DMS79 (cell line): Measurements from ENCODE around the gene KCNS1.
"Not testable (repeated sequence)": the region's sequence is repeated elsewhere in the genome, so short reads cannot be mapped to it uniquely, and the experiment has no call there.

Source experiments
- DNase-seq: peaks from one replicate; lab custom pipeline; 2025; lab: John Stamatoyannopoulos, UW

KCNS1 gene, protein sequence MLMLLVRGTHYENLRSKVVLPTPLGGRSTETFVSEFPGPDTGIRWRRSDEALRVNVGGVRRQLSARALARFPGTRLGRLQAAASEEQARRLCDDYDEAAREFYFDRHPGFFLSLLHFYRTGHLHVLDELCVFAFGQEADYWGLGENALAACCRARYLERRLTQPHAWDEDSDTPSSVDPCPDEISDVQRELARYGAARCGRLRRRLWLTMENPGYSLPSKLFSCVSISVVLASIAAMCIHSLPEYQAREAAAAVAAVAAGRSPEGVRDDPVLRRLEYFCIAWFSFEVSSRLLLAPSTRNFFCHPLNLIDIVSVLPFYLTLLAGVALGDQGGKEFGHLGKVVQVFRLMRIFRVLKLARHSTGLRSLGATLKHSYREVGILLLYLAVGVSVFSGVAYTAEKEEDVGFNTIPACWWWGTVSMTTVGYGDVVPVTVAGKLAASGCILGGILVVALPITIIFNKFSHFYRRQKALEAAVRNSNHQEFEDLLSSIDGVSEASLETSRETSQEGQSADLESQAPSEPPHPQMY

DNA sequence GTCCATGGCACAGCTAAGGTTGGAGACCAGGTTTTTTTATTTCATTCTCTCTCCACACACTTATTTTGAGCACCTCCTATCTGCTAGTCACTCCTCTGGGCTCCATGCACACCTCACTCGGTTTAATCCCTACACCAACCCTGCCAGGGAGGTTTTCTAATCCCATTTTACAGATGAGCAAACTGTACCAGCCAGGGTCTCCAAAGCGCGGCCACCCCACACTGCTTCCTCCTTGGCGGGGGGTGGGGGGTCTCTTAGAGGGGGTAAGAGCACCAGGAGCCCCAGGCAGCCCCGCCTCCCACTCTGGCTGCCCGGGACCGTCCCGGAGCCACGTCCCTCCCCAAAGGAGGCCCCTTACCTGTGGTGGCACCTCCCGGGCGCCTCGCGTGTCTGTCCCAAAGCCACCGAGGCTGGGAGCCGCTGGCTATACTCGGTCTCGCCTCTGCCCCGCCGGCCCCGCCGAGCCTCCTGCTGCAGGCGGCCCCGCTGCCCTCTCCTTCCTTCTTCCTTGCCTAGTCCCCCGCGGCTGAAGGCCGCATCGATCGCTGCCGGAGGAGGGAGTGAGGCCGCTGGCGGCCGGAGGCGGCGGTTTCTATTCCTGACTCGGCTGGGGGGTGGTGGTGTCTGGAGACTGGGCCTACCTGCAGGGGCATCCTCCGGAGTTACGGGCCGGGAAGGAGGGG, at the start of gene KCNS1:
TSS of gene KCNS1 (minus strand) at position 565 of the 683 bp plus-strand sequence. CDS start 1,891 bp downstream, outside the sequence.
- DNase-seq, result no peak

DNA sequence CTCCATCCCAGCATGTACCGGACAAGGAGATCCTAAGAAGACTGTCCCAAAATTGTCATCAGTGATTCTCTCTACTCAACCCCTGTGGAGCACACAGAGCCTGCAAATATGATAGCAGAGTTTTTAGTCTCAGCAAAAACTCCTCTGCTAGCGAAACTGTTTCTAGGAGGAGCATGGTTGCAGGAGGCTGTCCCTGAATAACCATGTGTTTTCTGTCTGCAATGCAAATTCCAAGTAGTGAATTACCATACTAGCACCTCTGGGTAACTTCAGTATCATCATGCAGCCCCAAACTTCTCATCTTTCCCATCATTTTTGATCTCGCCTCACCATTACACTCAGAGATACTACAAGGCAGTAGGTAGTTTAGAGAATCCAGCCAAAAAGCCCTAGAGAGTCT, 48.1 kb upstream of the KCNS1 start:
- DNase-seq, result no peak

DNA sequence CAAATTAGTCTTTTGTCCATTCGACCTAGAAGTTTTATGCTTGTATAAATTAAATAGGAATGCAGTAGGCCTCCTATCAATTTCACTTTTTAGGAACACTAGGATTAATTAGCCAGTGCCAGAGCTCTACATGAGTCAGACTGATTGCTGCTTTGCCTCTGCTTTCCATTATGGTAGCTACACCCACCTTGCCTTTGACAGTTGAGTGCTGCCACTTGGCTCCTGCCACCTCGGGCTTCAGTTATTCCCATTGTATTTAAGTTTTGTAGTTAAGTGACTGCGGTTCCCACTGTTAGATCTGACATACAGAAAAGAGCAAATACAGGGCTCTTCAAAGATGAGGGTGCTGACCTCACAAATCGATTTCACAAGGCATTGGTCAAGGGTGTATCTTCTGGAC, 39.9 kb upstream of the KCNS1 start:
- no peak for DNase-seq

DNA sequence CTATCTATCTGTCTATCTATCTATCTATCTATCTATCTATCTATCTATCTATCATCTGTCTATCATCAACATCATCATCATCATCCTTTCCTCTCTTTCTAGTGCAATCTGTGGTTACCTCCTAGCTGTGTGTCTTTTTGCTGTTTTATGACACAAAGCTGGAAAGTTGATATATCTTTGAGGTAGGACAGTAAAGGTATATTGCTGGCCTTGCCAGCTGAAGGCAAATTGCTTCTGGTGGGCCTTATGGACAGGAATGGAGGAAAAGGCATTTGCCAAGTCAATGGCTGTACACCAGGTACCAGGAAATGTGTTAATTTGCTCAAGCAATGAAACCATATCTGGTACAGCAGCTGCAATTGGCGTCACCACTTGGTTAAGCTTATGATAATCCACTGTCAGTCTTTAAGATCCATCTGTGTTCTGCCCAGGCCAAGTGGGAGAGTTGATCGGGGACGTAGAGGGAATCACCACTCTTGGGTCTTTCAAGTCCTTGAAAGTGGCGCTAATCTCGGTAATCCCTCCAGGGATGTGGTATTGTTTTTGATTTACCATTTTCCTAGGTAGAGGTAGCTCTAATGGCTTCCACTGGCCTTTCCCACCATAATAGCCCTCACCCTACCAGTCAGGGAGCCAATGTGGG, 38.9 kb upstream of the KCNS1 start:
- not testable (repeated sequence) for DNase-seq

DNA sequence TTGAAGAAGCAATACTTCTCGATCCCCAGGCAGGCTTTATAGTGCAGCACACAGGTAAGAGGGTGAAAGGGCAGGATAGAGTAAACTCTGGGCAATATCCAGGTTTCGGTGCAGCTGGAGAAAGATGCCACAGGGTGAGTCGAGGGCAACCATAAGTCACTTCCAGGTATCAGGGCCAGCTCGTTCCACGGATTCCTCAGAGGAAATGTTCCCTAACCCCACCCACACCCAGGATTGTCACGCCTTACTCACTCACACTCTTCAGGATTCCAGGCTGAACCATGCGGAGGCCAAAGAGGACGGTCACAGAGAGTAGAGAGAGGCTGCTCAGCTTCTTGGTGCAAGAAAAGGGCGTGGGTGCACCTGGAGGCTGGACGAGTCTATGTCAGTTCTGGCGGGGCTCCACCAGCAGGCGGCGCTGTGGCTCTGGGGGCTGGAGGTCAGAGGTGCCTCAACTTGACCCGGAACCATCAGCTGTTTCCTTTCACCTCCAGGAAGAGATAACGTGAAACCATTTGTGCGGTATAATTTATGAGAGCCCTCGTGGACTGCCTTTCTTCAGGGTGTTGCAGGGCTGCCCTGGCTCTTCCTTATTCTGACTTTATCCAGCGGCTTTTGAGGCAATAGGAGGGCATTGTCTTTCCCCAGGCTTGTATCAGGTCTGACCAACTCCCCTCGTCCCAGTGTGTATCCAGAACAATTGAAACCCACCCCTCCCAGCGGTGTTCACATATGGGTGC, 37.8 kb upstream of the KCNS1 start:
- no peak for DNase-seq

DNA sequence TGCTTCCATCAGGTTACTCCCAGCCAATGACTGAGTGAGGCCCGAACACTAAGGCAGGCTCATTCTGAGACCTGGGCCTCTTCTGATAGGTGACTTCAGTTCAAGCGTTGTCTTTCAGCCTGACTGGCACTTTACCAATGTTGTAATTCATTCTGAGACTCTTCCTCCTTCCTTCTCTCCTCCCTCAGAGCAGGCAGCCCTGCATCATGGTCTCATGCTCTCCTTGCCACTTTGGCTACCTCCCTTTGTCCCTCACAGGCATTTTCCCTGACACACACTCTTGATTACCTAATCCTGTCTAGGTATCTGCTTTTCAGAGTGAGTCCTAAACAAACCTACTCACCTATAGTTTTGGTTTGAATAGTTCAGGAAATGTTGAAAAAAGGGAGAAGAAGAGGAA, 36.0 kb upstream of the KCNS1 start:
- DNase-seq, result no peak

DNA sequence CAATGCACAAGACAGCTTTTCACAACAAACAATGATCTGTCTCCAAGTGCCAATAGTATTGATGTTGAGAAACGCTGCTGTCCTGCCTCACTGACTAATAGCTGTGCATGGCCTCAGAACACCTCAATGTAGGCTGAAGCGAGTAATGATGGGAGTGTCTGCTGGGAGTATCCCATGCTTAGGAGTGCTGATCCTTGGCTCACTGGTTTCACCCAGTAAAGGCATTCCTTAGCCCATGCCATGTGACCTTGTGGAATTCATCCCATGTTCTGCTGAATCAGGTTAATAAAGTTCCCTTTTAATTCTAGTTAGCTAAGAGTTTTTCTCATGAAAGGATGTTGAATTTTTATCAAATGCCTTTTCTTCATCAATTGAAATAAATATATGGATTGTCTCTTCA, 27.2 kb upstream of the KCNS1 start:
- no peak for DNase-seq

DNA sequence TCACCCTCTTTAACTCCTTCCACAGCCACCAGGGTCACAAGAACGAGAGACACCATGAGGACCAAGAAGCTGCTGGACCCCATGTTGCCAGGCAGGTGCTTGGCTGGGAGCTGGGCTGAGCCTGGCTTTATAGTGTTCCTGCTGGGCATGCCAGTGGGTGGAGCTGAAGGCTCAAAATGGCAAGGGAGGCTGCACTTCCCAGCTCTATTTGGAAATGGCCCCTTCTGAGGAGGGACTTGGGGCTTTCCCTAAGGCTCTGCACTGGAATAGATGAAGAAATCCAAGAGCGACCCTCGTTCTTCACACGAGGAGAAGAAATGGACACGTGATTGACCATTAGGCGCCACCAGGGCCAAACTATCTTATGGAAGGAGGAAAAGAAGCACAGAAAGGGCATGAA, 23.4 kb upstream of the KCNS1 start, which contains the start of gene WFDC12:
TSS of gene WFDC12 (minus strand) at position 101 of the 400 bp plus-strand sequence. CDS start at position 83, 18 bp downstream.
- DNase-seq, result no peak

DNA sequence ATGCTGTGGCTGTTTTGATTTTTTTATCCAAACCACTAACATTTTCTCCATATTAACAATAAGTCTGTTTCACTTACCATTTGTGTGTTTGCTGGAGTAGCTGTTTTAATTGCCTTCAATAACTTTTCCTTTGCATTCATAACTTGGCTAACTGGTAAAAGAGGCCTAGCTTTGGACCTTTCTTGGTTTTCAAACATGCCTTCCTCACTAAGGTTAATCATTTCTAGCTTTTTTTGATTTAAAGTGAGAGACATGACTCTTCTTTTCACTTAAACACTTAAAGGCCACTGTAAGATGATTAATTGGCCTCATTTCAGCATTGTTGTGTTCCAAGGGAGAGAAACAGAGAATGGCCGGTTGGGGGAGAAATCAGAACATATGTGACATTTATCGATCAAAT, 20.5 kb upstream of the KCNS1 start:
- DNase-seq, result no peak

DNA sequence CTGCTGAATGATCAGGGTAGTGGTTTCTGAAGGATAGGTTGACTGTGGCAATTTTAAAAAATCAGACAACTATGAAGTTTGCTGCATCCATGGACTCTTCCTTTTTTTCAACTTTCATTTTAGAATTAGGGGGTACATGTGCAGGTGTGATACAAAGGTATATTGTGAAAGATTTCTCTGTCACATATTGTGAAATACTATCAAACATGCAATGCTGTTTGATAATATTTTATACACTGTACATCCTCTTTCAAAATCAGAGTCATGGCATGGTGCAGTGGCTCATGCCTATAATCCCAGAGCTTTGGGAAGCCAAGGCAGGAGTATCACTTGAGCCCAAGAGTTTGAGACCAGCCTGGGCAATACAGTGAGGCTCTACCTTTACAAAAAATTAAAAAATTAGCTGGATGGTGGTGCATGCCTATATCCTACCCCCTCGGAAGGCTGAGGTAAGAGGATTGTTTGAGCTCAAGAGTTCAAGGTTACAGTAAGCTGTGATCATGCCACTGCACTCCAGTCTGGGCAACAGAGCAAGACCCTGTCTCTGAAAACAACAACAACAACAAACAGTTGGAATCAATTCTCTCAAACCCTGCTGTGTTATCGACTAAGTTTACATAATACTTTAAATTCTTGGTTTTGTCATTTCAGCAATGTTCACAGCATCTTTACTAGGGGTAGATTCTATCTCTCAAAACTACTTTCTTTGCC, 18.8 kb upstream of the KCNS1 start:
- DNase-seq, result no peak

DNA sequence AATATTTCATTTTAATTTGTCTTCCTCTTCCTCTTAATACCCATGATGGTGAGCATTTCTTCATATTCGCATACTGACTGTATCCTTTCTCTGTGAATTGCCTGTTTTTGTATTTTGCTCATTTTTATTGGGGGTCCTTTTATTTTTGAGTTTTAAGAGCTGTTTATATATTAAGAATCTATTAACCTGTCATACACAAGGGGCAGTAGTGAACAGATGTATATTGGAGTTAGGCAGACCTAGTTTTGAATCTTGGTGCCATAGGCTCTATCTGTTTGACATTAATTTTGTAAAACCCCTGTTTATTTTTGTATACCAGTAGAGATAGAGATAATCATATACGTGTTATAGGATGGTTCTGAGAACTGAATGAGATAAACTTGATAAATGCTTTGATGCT, 17.1 kb upstream of the KCNS1 start:
- no peak for DNase-seq

DNA sequence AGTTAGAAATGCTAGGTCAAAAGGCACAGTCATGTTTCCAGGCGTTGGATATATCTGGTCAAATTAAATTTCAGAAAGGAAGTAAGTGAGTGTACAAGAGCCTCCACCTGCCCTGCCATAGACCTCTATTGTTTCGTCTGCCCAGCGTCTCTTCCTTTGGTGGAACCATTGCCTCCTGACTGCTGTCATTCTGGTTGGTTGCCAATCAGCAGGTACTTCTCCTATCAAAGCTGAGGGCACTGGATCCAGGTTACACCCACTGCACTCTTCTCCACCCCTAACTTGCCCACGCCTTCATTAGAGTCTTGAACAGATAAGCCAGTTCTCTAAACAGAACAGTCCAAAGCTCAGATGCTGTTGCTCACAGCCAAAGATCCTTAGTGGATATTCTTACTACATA, 16.7 kb upstream of the KCNS1 start:
- no peak for DNase-seq

DNA sequence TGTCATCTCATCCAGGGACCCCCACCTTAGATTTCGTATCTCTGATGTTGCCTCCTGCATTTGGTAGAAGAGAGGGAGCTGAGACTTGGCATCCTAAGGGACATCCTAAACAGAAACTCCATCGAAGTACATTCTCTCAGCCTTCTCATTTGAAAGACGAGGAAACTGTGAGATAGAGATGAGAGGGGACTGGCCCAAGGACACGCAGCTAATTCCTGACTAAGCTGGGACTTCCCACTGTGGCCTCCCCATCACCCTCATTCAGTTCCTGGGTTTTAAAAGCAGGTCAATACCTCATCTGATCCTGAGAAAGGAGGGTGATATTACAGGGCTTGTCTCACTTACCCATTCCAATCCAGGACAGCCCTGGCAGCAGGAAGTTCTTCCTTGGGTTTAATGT, 14.9 kb upstream of the KCNS1 start:
- DNase-seq, result no peak

DNA sequence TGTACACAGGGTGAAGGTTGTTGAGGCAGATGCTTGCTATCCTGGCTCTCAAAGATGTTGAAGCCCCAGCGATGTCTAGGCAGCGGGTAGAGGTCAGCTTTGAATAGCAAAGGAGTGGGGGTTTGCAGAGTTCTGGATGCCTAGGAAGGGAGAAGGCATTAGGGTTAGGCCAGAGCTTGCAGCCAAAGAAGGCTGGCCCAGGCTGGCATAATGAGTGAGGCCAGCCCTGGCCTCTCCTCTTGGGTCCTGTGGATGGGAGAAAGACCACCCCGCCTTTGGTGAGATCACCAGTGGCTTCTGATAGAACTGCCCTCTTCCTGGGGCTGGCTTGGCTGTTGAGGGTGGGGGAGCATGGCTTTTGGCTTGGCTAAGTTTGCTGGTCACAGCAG, 14.5 kb upstream of the KCNS1 start:
- no peak for DNase-seq

DNA sequence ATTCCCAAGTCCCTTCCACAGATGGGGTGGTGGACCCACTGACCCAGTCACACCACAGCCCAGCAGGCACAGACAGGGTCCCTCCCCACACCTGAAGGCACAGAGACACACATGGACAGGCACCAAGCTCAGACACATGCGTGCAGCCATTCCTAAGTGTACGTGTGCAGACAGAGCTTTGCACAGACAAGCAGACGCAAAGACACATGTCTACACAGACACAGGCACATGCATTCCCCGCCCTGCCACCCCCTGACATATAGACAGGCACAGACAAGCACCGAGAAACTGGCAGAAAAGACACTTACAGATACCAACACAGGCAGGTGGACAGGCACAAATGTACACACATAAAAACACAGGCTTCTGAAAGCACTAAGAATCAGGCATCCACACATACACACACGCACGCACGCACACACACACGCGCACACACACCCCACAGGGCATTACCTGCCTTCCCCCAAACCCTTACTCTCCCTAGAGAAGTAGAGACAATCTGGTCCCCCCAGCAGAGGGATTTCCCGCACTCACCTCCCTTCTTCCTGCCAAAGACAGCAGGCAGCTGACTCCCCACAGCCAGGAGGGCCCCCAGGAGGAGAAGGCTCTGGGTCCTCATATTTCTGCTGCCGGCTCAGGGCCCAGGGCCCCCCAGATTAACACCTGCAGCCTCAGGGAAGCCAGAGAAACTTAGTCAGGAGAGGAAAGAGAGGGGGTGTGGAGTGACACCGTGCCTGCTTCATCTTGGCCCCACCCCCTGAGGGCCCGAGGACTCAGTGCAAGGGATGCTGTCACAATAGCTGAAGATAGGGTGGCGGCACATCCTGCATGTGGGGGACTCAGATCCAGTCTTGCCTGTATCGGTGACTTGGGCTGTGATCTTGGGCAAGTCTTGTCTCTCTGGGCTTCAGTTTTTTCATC, 13.8 kb upstream of the KCNS1 start, which contains the start of gene WFDC5:
TSS of gene WFDC5 (minus strand) at position 710 of the 921 bp plus-strand sequence. CDS start at position 619, 91 bp downstream.
- DNase-seq, result no peak

DNA sequence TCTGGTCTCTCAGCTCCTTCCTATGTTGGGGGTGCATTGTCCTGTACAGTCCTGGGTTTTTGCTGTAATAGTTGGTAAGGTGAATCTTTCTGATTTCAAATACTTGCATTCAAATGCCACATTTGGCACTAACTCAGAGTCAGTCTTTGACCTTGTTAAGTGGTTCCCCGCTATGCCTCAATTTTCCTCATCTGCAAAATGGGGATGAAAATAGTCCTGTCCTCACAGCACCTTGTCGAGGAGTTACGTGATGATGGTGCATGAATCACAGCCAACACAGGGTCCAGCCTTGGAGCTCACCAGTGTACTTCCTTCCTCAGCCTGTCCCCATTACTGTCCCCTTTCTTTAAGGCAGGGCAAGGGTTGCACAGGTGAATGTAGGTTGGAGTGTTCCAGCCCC, 12.9 kb upstream of the KCNS1 start:
- DNase-seq, result no peak

DNA sequence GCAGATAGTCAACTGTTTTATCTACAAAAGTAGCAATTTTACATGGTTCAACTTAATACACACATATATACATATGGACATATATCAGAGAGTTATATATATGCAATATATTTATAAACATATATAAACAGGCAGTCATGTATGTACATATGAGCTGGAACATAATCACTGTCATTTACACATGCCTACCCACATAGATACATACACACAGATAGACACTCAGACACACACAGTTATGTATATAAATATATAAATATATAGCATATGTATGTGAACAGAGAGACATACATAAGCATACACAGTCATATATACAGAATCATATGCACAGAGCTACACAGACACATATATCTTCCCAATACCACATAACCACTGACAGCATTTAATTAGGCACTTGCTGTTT, 11.8 kb upstream of the KCNS1 start:
- DNase-seq, result no peak

DNA sequence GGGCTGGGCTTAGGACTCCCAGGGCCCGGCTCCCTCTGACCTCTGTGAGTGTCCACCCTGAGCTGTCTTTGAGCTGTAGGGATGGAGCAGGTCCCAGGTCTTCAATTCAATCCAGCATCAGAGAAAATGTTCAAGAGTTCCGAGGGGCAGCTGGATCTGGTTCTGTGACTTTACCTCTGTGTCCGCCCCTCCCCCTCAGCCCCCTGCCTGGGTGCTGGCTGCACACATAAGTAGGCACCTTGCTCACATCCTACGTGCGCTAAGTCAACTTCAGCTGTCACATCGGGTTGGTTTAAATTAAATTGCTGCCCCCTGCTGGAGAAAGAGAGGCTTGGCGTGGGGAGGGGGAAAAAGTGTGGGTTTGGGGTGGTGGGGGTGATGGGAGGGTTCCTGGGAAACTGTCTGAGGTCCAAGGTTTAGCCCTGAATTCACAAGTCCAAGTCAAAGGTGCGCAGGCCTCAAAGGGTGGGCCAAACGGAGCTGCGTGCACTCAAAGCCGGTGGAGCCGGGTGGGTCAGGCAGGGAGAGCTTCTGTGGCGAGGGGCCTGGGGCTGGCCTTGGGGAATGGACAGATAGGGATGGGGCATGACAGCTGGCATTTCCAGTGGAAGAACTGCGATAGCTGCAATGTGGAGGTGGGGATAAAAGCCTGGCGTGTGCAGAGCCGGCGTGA, 11.0 kb upstream of the KCNS1 start:
- DNase-seq, result no peak

DNA sequence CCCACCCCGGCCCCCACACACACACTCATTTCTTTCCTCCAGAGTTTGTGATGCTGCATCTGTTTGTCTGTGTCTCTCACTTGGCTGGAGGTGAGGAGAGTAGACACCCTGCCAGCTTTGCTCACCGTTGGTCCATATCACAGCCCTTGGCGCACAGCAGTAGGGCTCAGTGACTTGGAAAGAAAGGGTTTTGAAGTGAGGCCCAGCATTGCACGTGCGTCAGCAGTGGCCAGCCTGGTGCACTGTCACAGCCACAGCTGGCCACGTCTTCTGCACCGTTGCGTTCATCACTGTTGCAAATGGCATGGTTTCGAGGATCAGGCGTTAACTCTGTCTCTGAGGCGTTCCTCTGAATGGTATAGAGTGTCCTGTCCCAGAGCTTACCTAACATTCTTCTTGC, 10.4 kb upstream of the KCNS1 start:
- DNase-seq, result no peak

DNA sequence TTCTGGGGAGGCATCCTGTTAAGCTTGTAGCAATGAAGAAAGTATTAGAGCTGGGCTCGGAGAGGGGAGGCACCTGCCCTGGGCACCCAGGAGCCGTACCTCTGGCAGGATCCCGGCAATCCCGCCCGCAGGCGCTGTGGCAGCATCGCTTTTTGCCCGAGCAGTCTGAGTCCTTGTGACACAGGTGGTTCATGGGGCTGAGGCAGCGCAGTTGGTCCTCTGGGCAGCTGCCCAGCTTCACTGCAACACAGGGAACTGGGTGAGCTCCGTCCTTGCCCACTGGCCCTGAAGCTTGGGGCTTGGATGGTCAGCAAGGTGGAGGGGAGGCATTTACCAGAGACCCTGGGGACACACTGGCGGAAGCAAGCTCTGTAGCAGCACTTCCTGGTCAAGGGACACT, 9.4 kb upstream of the KCNS1 start:
- no peak for DNase-seq
